Retinal pigment epithelial cell (primary cell): ENCODE data around the gene DCLRE1A.

Experiments used
- DNase-seq: peaks from one replicate; pipeline ENCODE4 v3.0.0-alpha.2; 2010; ENCODE audit warnings: low read depth
- H3K4me3 ChIP-seq: 2 replicates; pipeline ENCODE4 v1.5.1; 2011; ENCODE audit warnings: mild to moderate bottlenecking, low read length, control low read depth, moderate library complexity
- CTCF ChIP-seq: conservative IDR thresholded peaks from 2 replicates; pipeline ENCODE4 v1.5.1; 2011; ENCODE audit warnings: low read depth, low read length, control low read depth, inconsistent platforms

DCLRE1A gene

GRCh38 chr10:113875212-113875611, 21.3 kb upstream of the DCLRE1A start:
- H3K4me3 ChIP-seq: no peak overlapping the region
- TF ChIP-seq CTCF: no peak
- DNase-seq: no peak

- H3K4me3 ChIP-seq: no peak overlapping the region
- TF ChIP-seq CTCF: no peak
- no peak for DNase-seq
These were observed 18.5 kb upstream of the DCLRE1A start for GRCh38 chr10:113872139-113873030.

GRCh38 chr10:113869789-113870188, 15.9 kb upstream of the DCLRE1A start:
- H3K4me3 ChIP-seq: no peak overlapping the region
- DNase-seq: no peak
- no peak for TF ChIP-seq CTCF

GRCh38 chr10:113867904-113868303, 14.0 kb upstream of the DCLRE1A start:
- no peak for TF ChIP-seq CTCF
- DNase-seq: no peak
- H3K4me3 ChIP-seq: no peak overlapping the region

- DNase-seq: no peak
- no peak for TF ChIP-seq CTCF
- H3K4me3 ChIP-seq: no peak overlapping the region
These were observed 12.9 kb upstream of the DCLRE1A start for GRCh38 chr10:113866551-113867394.

GRCh38 chr10:113865901-113866300, 12.0 kb upstream of the DCLRE1A start:
- no peak for DNase-seq
- TF ChIP-seq CTCF: no peak
- no peak overlapping the region for H3K4me3 ChIP-seq
